ENCODE data around the gene TMEM234. TPM values are rescaled to one million over a fixed set of nuclear protein-coding genes. Genes with fewer than 3 reads are reported as not detected.
A peak's percentile ranks its signal among the peaks of the same experiment; 100 is the strongest.

TMEM234 gene
- total and polyA plus RNA-seq, 2 of the 13 experiments (the other 11 are each of a cell fraction or from before 2014, with no cell fraction given) = 6.1 to 9.0 TPM

DNA sequence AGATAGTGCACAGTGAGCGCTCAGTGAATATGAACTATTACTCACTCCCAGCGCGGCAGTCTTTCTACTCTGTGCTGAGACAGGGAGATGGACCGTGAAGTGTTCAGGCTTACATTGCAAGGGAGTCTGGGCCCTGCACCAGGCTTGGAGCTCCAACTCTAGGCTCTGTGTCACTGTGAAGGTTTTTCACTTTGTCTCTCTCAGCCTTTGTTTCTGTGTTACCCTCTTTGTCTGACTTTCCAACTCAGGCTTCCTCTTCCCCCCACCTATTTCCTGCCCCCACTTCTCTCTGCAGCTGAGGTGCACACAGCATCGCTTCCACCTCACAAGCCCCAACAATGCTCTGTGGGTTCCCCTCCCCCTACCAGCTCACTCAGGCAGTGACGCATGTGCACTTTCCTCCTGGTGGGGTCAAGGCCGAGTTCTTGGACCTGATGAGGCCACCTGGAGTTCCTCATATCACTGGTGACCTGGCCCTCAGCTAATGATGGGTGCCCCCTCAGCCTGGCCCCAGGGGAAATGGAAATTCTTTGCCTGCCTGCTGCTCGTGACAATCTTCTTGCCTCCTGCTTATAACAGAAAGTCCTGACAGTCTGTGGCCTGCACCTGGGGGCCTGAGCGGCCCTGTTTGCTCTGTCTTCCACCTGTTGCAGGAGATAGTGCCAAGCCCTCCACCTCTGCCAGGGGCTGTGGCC lies 27.8 kb upstream of the TMEM234 start (continued):
- TF ChIP-seq, protein P1, sequence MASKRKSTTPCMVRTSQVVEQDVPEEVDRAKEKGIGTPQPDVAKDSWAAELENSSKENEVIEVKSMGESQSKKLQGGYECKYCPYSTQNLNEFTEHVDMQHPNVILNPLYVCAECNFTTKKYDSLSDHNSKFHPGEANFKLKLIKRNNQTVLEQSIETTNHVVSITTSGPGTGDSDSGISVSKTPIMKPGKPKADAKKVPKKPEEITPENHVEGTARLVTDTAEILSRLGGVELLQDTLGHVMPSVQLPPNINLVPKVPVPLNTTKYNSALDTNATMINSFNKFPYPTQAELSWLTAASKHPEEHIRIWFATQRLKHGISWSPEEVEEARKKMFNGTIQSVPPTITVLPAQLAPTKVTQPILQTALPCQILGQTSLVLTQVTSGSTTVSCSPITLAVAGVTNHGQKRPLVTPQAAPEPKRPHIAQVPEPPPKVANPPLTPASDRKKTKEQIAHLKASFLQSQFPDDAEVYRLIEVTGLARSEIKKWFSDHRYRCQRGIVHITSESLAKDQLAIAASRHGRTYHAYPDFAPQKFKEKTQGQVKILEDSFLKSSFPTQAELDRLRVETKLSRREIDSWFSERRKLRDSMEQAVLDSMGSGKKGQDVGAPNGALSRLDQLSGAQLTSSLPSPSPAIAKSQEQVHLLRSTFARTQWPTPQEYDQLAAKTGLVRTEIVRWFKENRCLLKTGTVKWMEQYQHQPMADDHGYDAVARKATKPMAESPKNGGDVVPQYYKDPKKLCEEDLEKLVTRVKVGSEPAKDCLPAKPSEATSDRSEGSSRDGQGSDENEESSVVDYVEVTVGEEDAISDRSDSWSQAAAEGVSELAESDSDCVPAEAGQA (IDR thresholded peaks at IDR 0.05; ENCODE audit: low read depth) = peak; percentile 82
- TF ChIP-seq, protein P1 (CRISPR knock-in tag; IDR thresholded peaks at IDR 0.05; ENCODE audit: borderline replicate concordance) = no peak
- TF ChIP-seq KDM6A (CRISPR knock-in tag; IDR thresholded peaks at IDR 0.05; ENCODE audit: low read depth) (peak; percentile 96), ZNF891 (CRISPR knock-in tag; IDR thresholded peaks at IDR 0.05) (no peak), NR2F6 (IDR thresholded peaks at IDR 0.05) (peak; percentile 97), NR2F6 (CRISPR knock-in tag; IDR thresholded peaks at IDR 0.05) (peak; percentile 99), THYN1 (CRISPR knock-in tag; IDR thresholded peaks at IDR 0.05; ENCODE audit: borderline replicate concordance, low read depth) (no peak), MEIS2 (CRISPR knock-in tag; IDR thresholded peaks at IDR 0.05) (no peak), TBL1XR1 (IDR thresholded peaks at IDR 0.05; ENCODE audit: borderline replicate concordance, low read length, partially characterized antibody) (peak; percentile 78), NONO (IDR thresholded peaks at IDR 0.05) (no peak), NONO (CRISPR knock-in tag; conservative IDR thresholded peaks at IDR 0.05) (peak; percentile 92), ZNF550 (CRISPR knock-in tag; IDR thresholded peaks at IDR 0.05; ENCODE audit: borderline replicate concordance) (no peak), ZBTB8A (CRISPR knock-in tag; IDR thresholded peaks at IDR 0.05; ENCODE audit: borderline replicate concordance, low read depth) (no peak), RBM22 (optimal IDR thresholded peaks at IDR 0.05; ENCODE audit: low read length) (no peak), HDAC2 (CRISPR knock-in tag; IDR thresholded peaks at IDR 0.05) (peak; percentile 93)
- TF ChIP-seq, protein P2, sequence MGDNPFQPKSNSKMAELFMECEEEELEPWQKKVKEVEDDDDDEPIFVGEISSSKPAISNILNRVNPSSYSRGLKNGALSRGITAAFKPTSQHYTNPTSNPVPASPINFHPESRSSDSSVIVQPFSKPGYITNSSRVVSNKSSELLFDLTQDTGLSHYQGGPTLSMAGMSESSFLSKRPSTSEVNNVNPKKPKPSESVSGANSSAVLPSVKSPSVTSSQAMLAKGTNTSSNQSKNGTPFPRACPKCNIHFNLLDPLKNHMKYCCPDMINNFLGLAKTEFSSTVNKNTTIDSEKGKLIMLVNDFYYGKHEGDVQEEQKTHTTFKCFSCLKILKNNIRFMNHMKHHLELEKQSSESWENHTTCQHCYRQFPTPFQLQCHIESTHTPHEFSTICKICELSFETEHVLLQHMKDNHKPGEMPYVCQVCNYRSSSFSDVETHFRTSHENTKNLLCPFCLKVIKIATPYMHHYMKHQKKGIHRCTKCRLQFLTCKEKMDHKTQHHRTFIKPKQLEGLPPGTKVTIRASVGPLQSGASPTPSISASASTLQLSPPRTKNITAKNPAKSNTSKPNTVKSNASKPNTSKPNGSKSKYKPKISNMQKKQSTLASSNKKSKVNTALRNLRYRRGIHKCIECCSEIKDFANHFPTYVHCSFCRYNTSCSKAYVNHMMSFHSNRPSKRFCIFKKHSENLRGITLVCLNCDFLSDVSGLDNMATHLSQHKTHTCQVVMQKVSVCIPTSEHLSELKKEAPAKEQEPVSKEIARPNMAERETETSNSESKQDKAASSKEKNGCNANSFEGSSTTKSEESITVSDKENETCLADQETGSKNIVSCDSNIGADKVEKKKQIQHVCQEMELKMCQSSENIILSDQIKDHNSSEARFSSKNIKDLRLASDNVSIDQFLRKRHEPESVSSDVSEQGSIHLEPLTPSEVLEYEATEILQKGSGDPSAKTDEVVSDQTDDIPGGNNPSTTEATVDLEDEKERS (CRISPR knock-in tag; IDR thresholded peaks at IDR 0.05) = peak; percentile 80; the same call in 1 of the 2 replicates
- TF ChIP-seq, protein P3, sequence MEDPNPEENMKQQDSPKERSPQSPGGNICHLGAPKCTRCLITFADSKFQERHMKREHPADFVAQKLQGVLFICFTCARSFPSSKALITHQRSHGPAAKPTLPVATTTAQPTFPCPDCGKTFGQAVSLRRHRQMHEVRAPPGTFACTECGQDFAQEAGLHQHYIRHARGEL (CRISPR knock-in tag; IDR thresholded peaks at IDR 0.05) = no peak
- TF ChIP-seq, protein P4, sequence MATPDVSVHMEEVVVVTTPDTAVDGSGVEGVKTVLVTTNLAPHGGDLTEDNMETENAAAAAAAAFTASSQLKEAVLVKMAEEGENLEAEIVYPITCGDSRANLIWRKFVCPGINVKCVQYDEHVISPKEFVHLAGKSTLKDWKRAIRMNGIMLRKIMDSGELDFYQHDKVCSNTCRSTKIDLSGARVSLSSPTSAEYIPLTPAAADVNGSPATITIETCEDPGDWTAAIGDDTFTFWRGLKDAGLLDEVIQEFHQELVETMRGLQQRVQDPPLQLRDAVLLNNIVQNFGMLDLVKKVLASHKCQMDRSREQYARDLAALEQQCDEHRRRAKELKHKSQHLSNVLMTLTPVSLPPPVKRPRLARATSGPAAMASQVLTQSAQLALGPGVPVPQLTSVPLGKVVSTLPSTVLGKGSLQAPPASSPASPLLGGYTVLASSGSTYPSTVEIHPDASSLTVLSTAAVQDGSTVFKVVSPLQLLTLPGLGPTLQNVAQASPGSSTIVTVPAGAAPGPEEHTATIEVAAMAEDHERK (CRISPR knock-in tag; IDR thresholded peaks at IDR 0.05; ENCODE audit: low read depth) = no peak
- TF ChIP-seq, protein P5, sequence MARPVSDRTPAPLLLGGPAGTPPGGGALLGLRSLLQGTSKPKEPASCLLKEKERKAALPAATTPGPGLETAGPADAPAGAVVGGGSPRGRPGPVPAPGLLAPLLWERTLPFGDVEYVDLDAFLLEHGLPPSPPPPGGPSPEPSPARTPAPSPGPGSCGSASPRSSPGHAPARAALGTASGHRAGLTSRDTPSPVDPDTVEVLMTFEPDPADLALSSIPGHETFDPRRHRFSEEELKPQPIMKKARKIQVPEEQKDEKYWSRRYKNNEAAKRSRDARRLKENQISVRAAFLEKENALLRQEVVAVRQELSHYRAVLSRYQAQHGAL (CRISPR knock-in tag; IDR thresholded peaks at IDR 0.05; ENCODE audit: not compliant biosample characterization) = no peak
